ENCODE measurements around the gene OR8J3.
"Not testable (repeated sequence)": the region's sequence is repeated elsewhere in the genome, so short reads cannot be mapped to it uniquely, and the experiment has no call there.

GRCh38 chr11:56143681-56144080 lies 3.7 kb upstream of the OR8J3 start:
- TF ChIP-seq POLR2A, CTCF (IDR thresholded peaks at IDR 0.05): not testable (repeated sequence)
